Thymus (tissue), 11 donors: ENCODE results near the gene IGSF10. TPM values are rescaled to one million over a fixed set of nuclear protein-coding genes. Genes with fewer than 3 reads are reported as not detected.

ENCODE experiments used
- DNase-seq, 9 donors: peaks; one replicate each; pipeline ENCODE4 v3.0.0-alpha.2; 2013; ENCODE audit warnings: low spot score in 9 of 9, low read depth in 6 of 9, missing footprints in 1 of 9
- H3K27ac ChIP-seq, 2 donors: one replicate each; pipeline ENCODE4 v1.5.1; 2013; ENCODE audit warnings: control low read depth in 1 of 2, low read depth in 1 of 2, low read length in 1 of 2, mild to moderate bottlenecking in 1 of 2, moderate library complexity in 1 of 2
- H3K27me3 ChIP-seq, 2 donors: one replicate each; pipeline ENCODE4 v1.5.1; 2013; ENCODE audit warnings: low read length in 1 of 2; ENCODE audit not compliant: control insufficient read depth in 2 of 2, insufficient read depth in 1 of 2
- H3K36me3 ChIP-seq, 2 donors: one replicate each; pipeline ENCODE4 v1.5.1; 2013; ENCODE audit warnings: low read length in 1 of 2, mild to moderate bottlenecking in 1 of 2, moderate library complexity in 1 of 2; ENCODE audit not compliant: control insufficient read depth in 2 of 2, insufficient read depth in 2 of 2
- H3K4me1 ChIP-seq, 2 donors: one replicate each; pipeline ENCODE4 v1.5.1; 2013; ENCODE audit warnings: low read length in 2 of 2; ENCODE audit not compliant: control insufficient read depth in 2 of 2, insufficient read depth in 2 of 2
- H3K4me3 ChIP-seq, 2 donors: one replicate each; pipeline ENCODE4 v1.5.1; 2013; ENCODE audit warnings: low read length in 2 of 2, control low read depth in 1 of 2, mild to moderate bottlenecking in 1 of 2
- H3K9me3 ChIP-seq, 2 donors: one replicate each; pipeline ENCODE4 v1.5.1; 2013; ENCODE audit warnings: low read length in 1 of 2, mild to moderate bottlenecking in 1 of 2; ENCODE audit not compliant: control insufficient read depth in 2 of 2, insufficient read depth in 1 of 2
- WGBS: extraction: QIAGEN DNeasy Blood & Tissue Kit; methylation state at CpG from one replicate; pipeline ENCODE4 v1.1.7; 2013; 5-methylcytosine and 5-hydroxymethylcytosine counted together
- polyA plus RNA-seq: library from polyadenylated mRNA; stranded (reverse); fragments of 200-250 nt; gene quantifications from one replicate; pipeline ENCODE4 v1.2.3, GENCODE V29; 2013
- total RNA-seq: library from RNA; stranded (reverse); fragments of 120-200 nt; gene quantifications from one replicate; pipeline ENCODE4 v1.2.4, GENCODE V29; 2013
- donor health status: healthy.

IGSF10 gene
- total and polyA plus RNA-seq, 2 donors: 0.48 to 1.9 TPM

GRCh38 chr3:151412989-151413388, 47.9 kb downstream of the IGSF10 start:
- Histone ChIP-seq H3K9me3 (peaks cover 0 to 3% of the 10 kb centered on the region in 2 donors), H3K4me1 (no peaks in the 10 kb centered on the region), H3K27ac (no peak overlapping the region), H3K36me3 (no peaks in the 10 kb centered on the region), H3K27me3 (no peaks in the 10 kb centered on the region), H3K4me3 (no peak overlapping the region)
- 100% methylated on average over 5 of the region's 5 CpGs for WGBS
- DNase-seq: no peak

Other genes starting within 250 kb of the IGSF10 start
- 8.2 TPM for gene P2RY14, start 182.5 kb downstream of the IGSF10 start, total RNA-seq
- gene P2RY14, start 182.5 kb downstream of the IGSF10 start, polyA plus RNA-seq: 2.1 TPM
- gene GPR87, start 144.2 kb downstream of the IGSF10 start, total RNA-seq: 4.0 TPM
- 20.8 TPM for gene GPR87, start 144.2 kb downstream of the IGSF10 start, polyA plus RNA-seq
- 4.8 TPM for gene P2RY13, start 131.5 kb downstream of the IGSF10 start, total RNA-seq
- gene P2RY13, start 131.5 kb downstream of the IGSF10 start, polyA plus RNA-seq: 2.2 TPM
- gene P2RY12, start 76.3 kb downstream of the IGSF10 start, total RNA-seq: 2.9 TPM
- gene P2RY12, start 76.3 kb downstream of the IGSF10 start, polyA plus RNA-seq: 0.59 TPM